VCaP (cell line): Measurements from ENCODE around the gene KCNJ9.

ENCODE experiments used
- H3K27ac ChIP-seq: fragments of 450-650 bp; 2 replicates; pipeline ENCODE4 v1.5.1; 2017
- CTCF ChIP-seq: fragments of 450-650 bp; conservative IDR thresholded peaks from 2 replicates; pipeline ENCODE4 v1.5.1; 2017; ENCODE audit warnings: mild to moderate bottlenecking, moderate library complexity

Gene KCNJ9

GRCh38 chr1:160061369-160062229, 19.7 kb upstream of the KCNJ9 start:
- no peak for TF ChIP-seq CTCF
- no peak overlapping the region for H3K27ac ChIP-seq

DNA sequence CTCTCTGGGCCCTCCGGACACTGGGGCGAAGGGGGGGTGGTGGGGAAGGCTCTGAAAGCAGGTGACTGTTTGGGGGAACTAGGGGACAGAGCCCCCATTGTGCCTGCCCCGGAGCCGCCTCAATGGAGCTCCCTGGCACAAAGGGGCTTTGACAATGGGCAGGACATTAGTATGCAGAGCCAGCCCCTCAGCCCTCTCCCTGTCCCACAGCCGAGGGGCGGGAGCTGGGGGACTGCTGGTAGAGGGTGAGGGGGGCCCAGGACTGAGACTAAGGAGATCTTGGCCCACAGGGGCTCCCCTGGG, 19.2 kb upstream of the KCNJ9 start:
- no peak for TF ChIP-seq CTCF
- H3K27ac ChIP-seq, result no peak overlapping the region

DNA sequence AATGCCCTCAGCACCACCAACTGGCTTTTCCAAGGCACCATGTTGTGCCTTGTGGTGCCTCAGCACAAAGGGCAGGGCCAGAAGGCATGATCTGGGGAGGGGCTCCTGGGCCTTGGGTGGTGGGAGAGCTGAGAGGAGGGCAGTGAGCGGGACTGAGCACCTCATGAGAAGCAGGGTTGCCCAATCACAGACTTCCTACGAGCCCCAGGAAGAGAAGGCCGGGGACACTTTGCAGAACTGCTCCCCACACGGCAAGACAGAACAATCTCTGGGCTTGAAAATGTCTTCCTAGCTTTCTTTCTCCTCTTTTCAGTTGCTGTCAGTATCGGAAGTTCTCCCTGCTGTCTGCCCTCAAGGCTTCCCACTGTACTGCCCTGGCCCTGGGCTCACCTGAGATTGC, 18.2 kb upstream of the KCNJ9 start:
- no peak for TF ChIP-seq CTCF

DNA sequence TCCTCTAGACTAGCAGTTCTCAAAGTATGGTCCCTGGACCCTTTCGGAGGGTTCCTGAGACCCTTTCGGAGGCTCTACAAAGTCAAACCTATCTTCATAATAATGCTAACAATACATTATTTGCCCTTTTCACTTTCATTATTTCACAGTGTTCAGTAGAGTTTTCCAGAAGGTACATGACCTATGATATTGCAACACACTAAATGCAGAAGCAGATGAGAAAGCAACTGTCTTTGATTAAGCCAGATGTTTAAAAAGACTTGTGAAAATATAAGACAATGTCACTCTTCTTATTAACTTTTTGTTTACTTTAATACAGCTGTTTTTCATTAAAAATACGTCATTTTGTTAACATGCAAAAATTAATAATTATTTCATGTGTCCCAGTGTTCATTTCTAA, 17.2 kb upstream of the KCNJ9 start:
- H3K27ac ChIP-seq, result no peak overlapping the region
- TF ChIP-seq CTCF, result no peak

More for the DNA sequence above, 18.2 kb upstream of the KCNJ9 start:
- no peak overlapping the region for H3K27ac ChIP-seq

DNA sequence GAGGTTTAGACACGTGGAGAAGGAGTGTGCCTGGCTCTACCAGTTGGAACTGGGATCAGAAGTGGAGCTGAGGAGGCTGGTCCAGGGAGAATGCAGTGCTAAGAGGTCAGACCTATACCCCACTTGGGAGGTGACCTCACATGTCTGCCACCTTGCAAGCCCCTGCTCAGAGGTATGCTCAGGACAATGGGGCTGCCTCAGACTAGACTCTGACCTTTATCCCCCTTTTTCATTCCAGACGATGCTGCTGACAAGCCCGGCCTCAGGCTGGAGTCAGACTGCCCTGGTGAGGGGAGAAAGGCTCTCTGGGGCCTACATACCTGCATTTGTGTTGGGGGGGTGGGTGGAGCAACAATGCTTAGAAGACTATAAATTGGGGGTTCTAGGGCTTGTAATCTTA, 16.6 kb upstream of the KCNJ9 start:
- no peak overlapping the region for H3K27ac ChIP-seq
- TF ChIP-seq CTCF, result no peak

GRCh38 chr1:160066829-160067745, 14.3 kb upstream of the KCNJ9 start:
- no peak for TF ChIP-seq CTCF
- no peak overlapping the region for H3K27ac ChIP-seq

DNA sequence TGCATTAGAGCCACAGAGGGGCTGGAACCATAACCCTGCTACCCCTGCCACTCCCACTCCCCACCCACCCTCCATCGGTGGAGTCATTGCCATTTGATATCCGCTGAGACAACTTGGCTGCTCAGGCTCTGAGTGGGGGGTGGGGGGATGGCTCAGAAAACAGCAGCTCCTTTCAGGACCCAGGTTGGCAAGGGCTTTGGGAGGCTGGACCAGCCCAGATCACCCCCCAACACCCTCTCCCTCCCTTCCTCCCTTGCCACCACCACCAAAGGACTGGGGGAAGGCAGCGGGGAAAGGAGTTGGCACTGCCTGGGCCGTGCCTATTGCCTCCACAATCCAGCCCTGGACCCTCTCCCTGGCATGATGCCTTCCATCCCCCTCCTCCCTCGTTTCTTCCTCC, 13.1 kb upstream of the KCNJ9 start:
- TF ChIP-seq CTCF, result no peak
- H3K27ac ChIP-seq, result no peak overlapping the region
